ENCODE measurements around the gene TMEM156. TPM values are rescaled to one million over a fixed set of nuclear protein-coding genes. Genes with fewer than 3 reads are reported as not detected.

The TMEM156 gene
- polyA plus RNA-seq, 1 donor (not counting 4 experiments of a cell fraction or from before 2014, with no cell fraction given), result 0.68 TPM

- TF ChIP-seq CTCF (optimal IDR thresholded peaks at IDR 0.05 in 1 of 3, IDR thresholded peaks at IDR 0.05 in 1 of 3, conservative IDR thresholded peaks at IDR 0.05 in 1 of 3; ENCODE audit: extremely low read depth in 1 of 3, insufficient read depth in 2 of 3, low read length in 3 of 3) (no peak), EZH2 (IDR thresholded peaks at IDR 0.05; ENCODE audit: low read length) (no peak)
- dilution Hi-C loops (cut with MboI; ENCODE audit: extremely low pct_ligation_motif_present, low sequenced_read_pairs), result no loop called here
- H3K79me2 ChIP-seq (ENCODE audit: control insufficient read depth, insufficient read depth, low read length), result no peaks in the 10 kb centered on the region
- no peaks in the 10 kb centered on the region for H3K9me1 ChIP-seq (ENCODE audit: control insufficient read depth, extremely low read depth, insufficient read depth, low read length)
- H3K9me3 ChIP-seq (ENCODE audit: control insufficient read depth, low read depth, low read length), result no peaks in the 10 kb centered on the region
- H3K9ac ChIP-seq (ENCODE audit: control insufficient read depth, extremely low read depth, insufficient read depth, low read length), result no peak overlapping the region
- no peak for DNase-seq (ENCODE audit: low read depth, low spot score)
- H3K36me3 ChIP-seq (ENCODE audit: control insufficient read depth in 2 of 2, extremely low read depth in 1 of 2, insufficient read depth in 2 of 2, low read length in 2 of 2), result no peaks in the 10 kb centered on the region
- H3K27ac ChIP-seq (ENCODE audit: control insufficient read depth, insufficient read depth, low read length), result no peak overlapping the region
- H3K4me2 ChIP-seq (ENCODE audit: control insufficient read depth, extremely low read depth, insufficient read depth, low read depth, low read length), result no peak overlapping the region
- H3K4me1 ChIP-seq (ENCODE audit: control insufficient read depth, extremely low read depth, insufficient read depth, low read length), result no peaks in the 10 kb centered on the region
- FAIRE-seq, result no peak
- H4K20me1 ChIP-seq (ENCODE audit: control insufficient read depth, extremely low read depth, insufficient read depth, low read length), result no peaks in the 10 kb centered on the region
- H3K4me3 ChIP-seq (ENCODE audit: control insufficient read depth in 2 of 3, extremely low read depth in 1 of 3, insufficient read depth in 2 of 3, low read depth in 1 of 3, low read length in 3 of 3), result no peak overlapping the region
- no peaks in the 10 kb centered on the region for H3K27me3 ChIP-seq (ENCODE audit: control insufficient read depth, extremely low read depth, insufficient read depth, low read length)
- no peak overlapping the region for H2AFZ ChIP-seq (ENCODE audit: control insufficient read depth, low read length)
These were observed 46.7 kb downstream of the TMEM156 start for GRCh38 chr4:38985410-38986100.

DNA sequence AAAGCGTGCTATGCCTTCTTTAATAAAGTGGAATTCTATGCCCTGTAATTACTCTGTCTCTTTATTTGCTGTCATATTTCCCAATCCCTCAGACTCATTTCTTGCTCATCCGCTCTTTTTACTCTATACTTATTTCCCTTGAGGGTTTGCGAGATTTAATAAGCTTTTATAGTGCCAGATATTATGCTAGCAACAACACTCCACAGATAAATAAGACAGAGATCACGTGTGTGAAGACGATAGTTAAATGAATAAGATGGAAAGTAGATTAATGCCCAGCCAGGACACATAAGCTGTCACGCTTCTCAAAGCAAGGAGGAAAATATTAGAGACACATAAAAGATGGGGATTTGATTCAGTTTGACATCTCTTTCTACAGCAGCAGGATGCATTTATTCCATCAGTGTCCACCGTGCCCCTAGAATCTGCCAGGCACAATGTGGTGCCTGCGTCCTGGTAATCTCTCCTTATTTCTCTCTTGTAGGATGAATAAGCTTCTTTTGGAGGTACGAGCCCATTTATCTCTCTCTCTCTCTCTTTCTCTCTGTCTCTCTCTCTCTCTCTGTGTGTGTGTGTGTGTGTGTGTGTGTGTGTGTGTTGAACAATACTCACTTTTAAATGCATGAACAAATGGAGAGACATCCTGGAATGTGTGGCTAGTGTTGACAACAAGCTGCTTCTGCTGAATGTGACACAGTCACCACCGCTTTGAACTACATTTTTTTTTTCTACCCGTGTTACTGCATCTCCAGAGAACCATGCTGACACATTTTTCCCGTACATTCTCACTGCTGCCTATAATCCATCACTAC is 48.2 kb downstream of the TMEM156 start:
- Histone ChIP-seq H3K27ac (ENCODE audit: control insufficient read depth, insufficient read depth, low read length) (no peak overlapping the region), H3K9me1 (ENCODE audit: control insufficient read depth, extremely low read depth, insufficient read depth, low read length) (no peaks in the 10 kb centered on the region), H3K4me1 (ENCODE audit: control insufficient read depth, extremely low read depth, insufficient read depth, low read length) (no peaks in the 10 kb centered on the region), H3K9ac (ENCODE audit: control insufficient read depth, extremely low read depth, insufficient read depth, low read length) (no peak overlapping the region), H3K9me3 (ENCODE audit: control insufficient read depth, low read depth, low read length) (no peaks in the 10 kb centered on the region), H3K36me3 (ENCODE audit: control insufficient read depth in 2 of 2, extremely low read depth in 1 of 2, insufficient read depth in 2 of 2, low read length in 2 of 2) (no peaks in the 10 kb centered on the region), H3K4me2 (ENCODE audit: control insufficient read depth, extremely low read depth, insufficient read depth, low read depth, low read length) (no peak overlapping the region), H4K20me1 (ENCODE audit: control insufficient read depth, extremely low read depth, insufficient read depth, low read length) (no peaks in the 10 kb centered on the region), H2AFZ (ENCODE audit: control insufficient read depth, low read length) (no peak overlapping the region), H3K27me3 (ENCODE audit: control insufficient read depth, extremely low read depth, insufficient read depth, low read length) (no peaks in the 10 kb centered on the region), H3K79me2 (ENCODE audit: control insufficient read depth, insufficient read depth, low read length) (no peaks in the 10 kb centered on the region), H3K4me3 (ENCODE audit: control insufficient read depth in 2 of 3, extremely low read depth in 1 of 3, insufficient read depth in 2 of 3, low read depth in 1 of 3, low read length in 3 of 3) (no peak overlapping the region)
- TF ChIP-seq EZH2 (IDR thresholded peaks at IDR 0.05; ENCODE audit: low read length) (no peak), CTCF (optimal IDR thresholded peaks at IDR 0.05 in 1 of 3, IDR thresholded peaks at IDR 0.05 in 1 of 3, conservative IDR thresholded peaks at IDR 0.05 in 1 of 3; ENCODE audit: extremely low read depth in 1 of 3, insufficient read depth in 2 of 3, low read length in 3 of 3) (no peak)
- DNase-seq (ENCODE audit: low read depth, low spot score) (no peak), FAIRE-seq (no peak)
- dilution Hi-C loops (cut with MboI; ENCODE audit: extremely low pct_ligation_motif_present, low sequenced_read_pairs), result no loop called here

Data from keratinocyte (primary cell).